ENCODE data around the gene ERC2.

The ERC2 gene

GRCh38 chr3:56471771-56472170 is 3.5 kb upstream of the ERC2 start:
- no peak overlapping the region for H3K4me2 ChIP-seq (ENCODE audit: low read length)
- no peaks in the 10 kb centered on the region for H3K36me3 ChIP-seq (ENCODE audit: control insufficient read depth, insufficient read depth, low read length)
- H3K79me2 ChIP-seq, result no peaks in the 10 kb centered on the region
- H3K27ac ChIP-seq, result no peak overlapping the region
- TF ChIP-seq CTCF (IDR thresholded peaks at IDR 0.05), result no peak
- no peaks in the 10 kb centered on the region for H3K27me3 ChIP-seq (ENCODE audit: control insufficient read depth, insufficient read depth, low read length)
- no peak overlapping the region for H3K9ac ChIP-seq
- H3K4me3 ChIP-seq (ENCODE audit: low read depth, low read length), result no peak overlapping the region
- H3K9me3 ChIP-seq (ENCODE audit: control insufficient read depth, low read length), result no peaks in the 10 kb centered on the region
- H3K4me1 ChIP-seq, result peaks cover under 1% of the 10 kb centered on the region
- H2AFZ ChIP-seq, result no peak overlapping the region

- Histone ChIP-seq H3K9ac (no peak overlapping the region), H3K27me3 (ENCODE audit: control insufficient read depth, insufficient read depth, low read length) (no peaks in the 10 kb centered on the region), H3K27ac (no peak overlapping the region), H3K4me3 (ENCODE audit: low read depth, low read length) (no peak overlapping the region), H3K36me3 (ENCODE audit: control insufficient read depth, insufficient read depth, low read length) (no peaks in the 10 kb centered on the region), H3K79me2 (no peaks in the 10 kb centered on the region), H3K9me3 (ENCODE audit: control insufficient read depth, low read length) (no peaks in the 10 kb centered on the region), H3K4me1 (peaks cover 4% of the 10 kb centered on the region), H3K4me2 (ENCODE audit: low read length) (no peak overlapping the region), H2AFZ (peak overlapping the region; percentile 87)
- no peak for TF ChIP-seq CTCF (IDR thresholded peaks at IDR 0.05)
These were observed 874 bp upstream of the ERC2 start for GRCh38 chr3:56469141-56469540.

GRCh38 chr3:56467801-56468183 is 475 bp downstream of the ERC2 start:
- Histone ChIP-seq H3K4me2 (ENCODE audit: low read length) (peak overlapping the region; percentile 73), H3K4me1 (peaks cover 4% of the 10 kb centered on the region), H3K9me3 (ENCODE audit: control insufficient read depth, low read length) (no peaks in the 10 kb centered on the region), H3K36me3 (ENCODE audit: control insufficient read depth, insufficient read depth, low read length) (no peaks in the 10 kb centered on the region), H2AFZ (peak overlapping the region; percentile 97), H3K9ac (peak overlapping the region; percentile 12), H3K4me3 (ENCODE audit: low read depth, low read length) (peak overlapping the region; percentile 64), H3K27me3 (ENCODE audit: control insufficient read depth, insufficient read depth, low read length) (no peaks in the 10 kb centered on the region), H3K27ac (no peak overlapping the region), H3K79me2 (no peaks in the 10 kb centered on the region)
- TF ChIP-seq CTCF (IDR thresholded peaks at IDR 0.05), result no peak

GRCh38 chr3:56467108-56467507 is 1.2 kb downstream of the ERC2 start:
- no peaks in the 10 kb centered on the region for H3K36me3 ChIP-seq (ENCODE audit: control insufficient read depth, insufficient read depth, low read length)
- no peak for TF ChIP-seq CTCF (IDR thresholded peaks at IDR 0.05)
- H3K4me2 ChIP-seq (ENCODE audit: low read length), result peak overlapping the region; percentile 73
- no peak overlapping the region for H3K27ac ChIP-seq
- H3K4me1 ChIP-seq, result peaks cover 4% of the 10 kb centered on the region
- H3K4me3 ChIP-seq (ENCODE audit: low read depth, low read length), result peak overlapping the region; percentile 64
- peak overlapping the region; percentile 97 for H2AFZ ChIP-seq
- H3K27me3 ChIP-seq (ENCODE audit: control insufficient read depth, insufficient read depth, low read length), result no peaks in the 10 kb centered on the region
- no peak overlapping the region for H3K9ac ChIP-seq
- no peaks in the 10 kb centered on the region for H3K9me3 ChIP-seq (ENCODE audit: control insufficient read depth, low read length)
- H3K79me2 ChIP-seq, result no peaks in the 10 kb centered on the region

- Histone ChIP-seq H3K27ac (no peak overlapping the region), H2AFZ (no peak overlapping the region), H3K4me3 (ENCODE audit: low read depth, low read length) (no peak overlapping the region), H3K36me3 (ENCODE audit: control insufficient read depth, insufficient read depth, low read length) (no peaks in the 10 kb centered on the region), H3K4me2 (ENCODE audit: low read length) (no peak overlapping the region), H3K79me2 (no peaks in the 10 kb centered on the region), H3K4me1 (no peaks in the 10 kb centered on the region), H3K9ac (no peak overlapping the region), H3K9me3 (ENCODE audit: control insufficient read depth, low read length) (no peaks in the 10 kb centered on the region), H3K27me3 (ENCODE audit: control insufficient read depth, insufficient read depth, low read length) (no peaks in the 10 kb centered on the region)
- TF ChIP-seq CTCF (IDR thresholded peaks at IDR 0.05), result no peak
These were observed 8.5 kb downstream of the ERC2 start for GRCh38 chr3:56459719-56460118.
